ENCODE measurements around the gene CIITA. TPM values are rescaled to one million over a fixed set of nuclear protein-coding genes. Genes with fewer than 3 reads are reported as not detected.

The CIITA gene
- total and polyA plus RNA-seq, 9 of the 15 experiments (the other 6 are each of a cell fraction or from before 2014, with no cell fraction given), result 0.01 to 0.20 (median 0.11) TPM; not detected in 4

- no peak for ATAC-seq
- H3K9me1 ChIP-seq (ENCODE audit: control insufficient read depth, insufficient read depth, low read length), result no peaks in the 10 kb centered on the region
- intact Hi-C loops (cut with micrococcal nuclease), result loop anchor here (5.0 kb wide), 1 partner anchor 422 kb away; no protein-coding TSS in a partner anchor
- peaks cover 21% of the 10 kb centered on the region for H4K20me1 ChIP-seq (replicated peaks; ENCODE audit: control insufficient read depth, insufficient read depth, low read length)
- in situ Hi-C loops (cut with MboI), result loop anchor here (10.0 to 25.0 kb wide), 3 partner anchors 587 to 864 kb away; partner anchors contain the start of gene SNN
- no peak overlapping the region for H2AFZ ChIP-seq (ENCODE audit: low read depth, low read length)
- no peaks in the 10 kb centered on the region for H3K27me3 ChIP-seq (ENCODE audit: control insufficient read depth in 2 of 2, insufficient read depth in 2 of 2, low read length in 2 of 2)
- no peak overlapping the region for H3K4me3 ChIP-seq
- no peaks in the 10 kb centered on the region for H3K36me3 ChIP-seq (ENCODE audit: control insufficient read depth, insufficient read depth, low read length)
- FAIRE-seq, result no peak
- DNase-seq (ENCODE audit: extremely low read depth in 1 of 4, low spot score in 3 of 4), result no peak
- WGBS (ENCODE audit: insufficient coverage, low coverage, missing lambda C conversion rate), result 63% methylated on average over 5 of the region's 5 CpGs
- BruUV-seq (replicated peaks), result no TSS peak
- POLR2A ChIA-PET, result interaction anchor here (0.9 kb wide), 1 partner anchor 304 kb away, joined by 3 read pairs; no protein-coding TSS in a partner anchor
- no peak overlapping the region for H3K9ac ChIP-seq (ENCODE audit: insufficient read depth in 1 of 2, low read depth in 2 of 2, low read length in 2 of 2)
- TF ChIP-seq CEBPB (tag; IDR thresholded peaks at IDR 0.05), result no peak
- TF ChIP-seq ZNF444 (CRISPR knock-in tag; IDR thresholded peaks at IDR 0.05), result no peak
- CTCF ChIA-PET (ENCODE audit: low intra/inter-chr PET ratio), result interaction anchor here (0.5 kb wide), 1 partner anchor 598 kb away, joined by 3 read pairs; no protein-coding TSS in a partner anchor
- no peak overlapping the region for H3K27ac ChIP-seq (ENCODE audit: extremely low read depth, low read depth, low read length)
- no peaks in the 10 kb centered on the region for H3K9me3 ChIP-seq (replicated peaks; ENCODE audit: control insufficient read depth, insufficient read depth, low read depth, low read length)
- peaks cover 51% of the 10 kb centered on the region for H3K79me2 ChIP-seq (ENCODE audit: control insufficient read depth, insufficient read depth, low read length)
- peaks cover 19 to 24% of the 10 kb centered on the region in 2 experiments; a peak in 4 of 5 replicates for H3K4me1 ChIP-seq (replicated peaks in 1 of 2; ENCODE audit: control insufficient read depth in 2 of 2, insufficient read depth in 2 of 2, low read length in 2 of 2)
- no peak overlapping the region for H3K4me2 ChIP-seq (ENCODE audit: insufficient read depth, low read length)
Measured at GRCh38 chr16:10950393-10950792, 73.4 kb downstream of the CIITA start.

DNA sequence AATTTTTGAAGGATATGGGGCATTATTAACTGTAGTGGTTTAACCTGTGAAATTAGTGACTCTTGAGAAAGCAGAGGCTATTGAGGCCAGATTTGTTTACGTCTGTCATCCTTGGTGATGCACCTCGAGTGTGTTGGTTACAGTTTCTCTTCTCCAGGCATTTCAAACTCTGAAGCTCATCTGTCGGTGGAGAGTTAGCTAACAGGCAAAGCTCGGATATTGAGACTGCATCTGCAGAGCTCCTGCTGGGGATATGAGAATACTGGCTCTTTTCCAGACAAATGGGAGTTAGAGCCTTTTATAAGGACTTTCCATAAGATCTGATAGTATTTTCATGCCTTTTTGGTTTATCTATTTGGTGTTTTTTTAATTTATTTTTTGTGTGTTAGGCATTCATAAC, 74.0 kb downstream of the CIITA start:
- ChIA-PET CTCF (ENCODE audit: low intra/inter-chr PET ratio) (no interaction called here), POLR2A (interaction anchor here (0.7 kb wide), 1 partner anchor 421 kb away, joined by 3 read pairs; no protein-coding TSS in a partner anchor)
- intact Hi-C loops (cut with micrococcal nuclease), result loop anchor here (5.0 kb wide), 1 partner anchor 421 kb away; no protein-coding TSS in a partner anchor
- peaks cover 19% of the 10 kb centered on the region for H4K20me1 ChIP-seq (replicated peaks; ENCODE audit: control insufficient read depth, insufficient read depth, low read length)
- H3K4me1 ChIP-seq (replicated peaks in 1 of 2; ENCODE audit: control insufficient read depth in 2 of 2, insufficient read depth in 2 of 2, low read length in 2 of 2), result peaks cover 12 to 17% of the 10 kb centered on the region in 2 experiments; a peak in 3 of 5 replicates
- BruUV-seq (replicated peaks), result no TSS peak
- H3K27ac ChIP-seq (ENCODE audit: extremely low read depth, low read depth, low read length), result no peak overlapping the region
- no peaks in the 10 kb centered on the region for H3K27me3 ChIP-seq (ENCODE audit: control insufficient read depth in 2 of 2, insufficient read depth in 2 of 2, low read length in 2 of 2)
- H3K9me3 ChIP-seq (replicated peaks; ENCODE audit: control insufficient read depth, insufficient read depth, low read depth, low read length), result no peaks in the 10 kb centered on the region
- in situ Hi-C loops (cut with MboI), result loop anchor here (10.0 to 25.0 kb wide), 3 partner anchors 586 to 864 kb away; partner anchors contain the start of gene SNN
- no peak overlapping the region for H3K9ac ChIP-seq (ENCODE audit: insufficient read depth in 1 of 2, low read depth in 2 of 2, low read length in 2 of 2)
- ATAC-seq (no peak), DNase-seq (ENCODE audit: extremely low read depth in 1 of 4, low spot score in 3 of 4) (no peak), FAIRE-seq (no peak)
- H3K79me2 ChIP-seq (ENCODE audit: control insufficient read depth, insufficient read depth, low read length), result peaks cover 49% of the 10 kb centered on the region
- H2AFZ ChIP-seq (ENCODE audit: low read depth, low read length), result no peak overlapping the region
- H3K4me2 ChIP-seq (ENCODE audit: insufficient read depth, low read length), result no peak overlapping the region
- H3K36me3 ChIP-seq (ENCODE audit: control insufficient read depth, insufficient read depth, low read length), result no peaks in the 10 kb centered on the region
- WGBS (ENCODE audit: insufficient coverage, low coverage, missing lambda C conversion rate), result 54% methylated on average over 4 of the region's 4 CpGs
- no peaks in the 10 kb centered on the region for H3K9me1 ChIP-seq (ENCODE audit: control insufficient read depth, insufficient read depth, low read length)
- H3K4me3 ChIP-seq, result no peak overlapping the region
- TF ChIP-seq, protein P1, sequence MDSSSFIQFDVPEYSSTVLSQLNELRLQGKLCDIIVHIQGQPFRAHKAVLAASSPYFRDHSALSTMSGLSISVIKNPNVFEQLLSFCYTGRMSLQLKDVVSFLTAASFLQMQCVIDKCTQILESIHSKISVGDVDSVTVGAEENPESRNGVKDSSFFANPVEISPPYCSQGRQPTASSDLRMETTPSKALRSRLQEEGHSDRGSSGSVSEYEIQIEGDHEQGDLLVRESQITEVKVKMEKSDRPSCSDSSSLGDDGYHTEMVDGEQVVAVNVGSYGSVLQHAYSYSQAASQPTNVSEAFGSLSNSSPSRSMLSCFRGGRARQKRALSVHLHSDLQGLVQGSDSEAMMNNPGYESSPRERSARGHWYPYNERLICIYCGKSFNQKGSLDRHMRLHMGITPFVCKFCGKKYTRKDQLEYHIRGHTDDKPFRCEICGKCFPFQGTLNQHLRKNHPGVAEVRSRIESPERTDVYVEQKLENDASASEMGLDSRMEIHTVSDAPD (CRISPR knock-in tag; IDR thresholded peaks at IDR 0.05), result no peak
- TF ChIP-seq MCM5 (IDR thresholded peaks at IDR 0.05; ENCODE audit: low read depth), result no peak
- no peak for TF ChIP-seq EP400 (IDR thresholded peaks at IDR 0.05)
- TF ChIP-seq, protein P2, sequence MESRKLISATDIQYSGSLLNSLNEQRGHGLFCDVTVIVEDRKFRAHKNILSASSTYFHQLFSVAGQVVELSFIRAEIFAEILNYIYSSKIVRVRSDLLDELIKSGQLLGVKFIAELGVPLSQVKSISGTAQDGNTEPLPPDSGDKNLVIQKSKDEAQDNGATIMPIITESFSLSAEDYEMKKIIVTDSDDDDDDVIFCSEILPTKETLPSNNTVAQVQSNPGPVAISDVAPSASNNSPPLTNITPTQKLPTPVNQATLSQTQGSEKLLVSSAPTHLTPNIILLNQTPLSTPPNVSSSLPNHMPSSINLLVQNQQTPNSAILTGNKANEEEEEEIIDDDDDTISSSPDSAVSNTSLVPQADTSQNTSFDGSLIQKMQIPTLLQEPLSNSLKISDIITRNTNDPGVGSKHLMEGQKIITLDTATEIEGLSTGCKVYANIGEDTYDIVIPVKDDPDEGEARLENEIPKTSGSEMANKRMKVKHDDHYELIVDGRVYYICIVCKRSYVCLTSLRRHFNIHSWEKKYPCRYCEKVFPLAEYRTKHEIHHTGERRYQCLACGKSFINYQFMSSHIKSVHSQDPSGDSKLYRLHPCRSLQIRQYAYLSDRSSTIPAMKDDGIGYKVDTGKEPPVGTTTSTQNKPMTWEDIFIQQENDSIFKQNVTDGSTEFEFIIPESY (CRISPR knock-in tag; IDR thresholded peaks at IDR 0.05), result no peak
- TF ChIP-seq, protein P3, sequence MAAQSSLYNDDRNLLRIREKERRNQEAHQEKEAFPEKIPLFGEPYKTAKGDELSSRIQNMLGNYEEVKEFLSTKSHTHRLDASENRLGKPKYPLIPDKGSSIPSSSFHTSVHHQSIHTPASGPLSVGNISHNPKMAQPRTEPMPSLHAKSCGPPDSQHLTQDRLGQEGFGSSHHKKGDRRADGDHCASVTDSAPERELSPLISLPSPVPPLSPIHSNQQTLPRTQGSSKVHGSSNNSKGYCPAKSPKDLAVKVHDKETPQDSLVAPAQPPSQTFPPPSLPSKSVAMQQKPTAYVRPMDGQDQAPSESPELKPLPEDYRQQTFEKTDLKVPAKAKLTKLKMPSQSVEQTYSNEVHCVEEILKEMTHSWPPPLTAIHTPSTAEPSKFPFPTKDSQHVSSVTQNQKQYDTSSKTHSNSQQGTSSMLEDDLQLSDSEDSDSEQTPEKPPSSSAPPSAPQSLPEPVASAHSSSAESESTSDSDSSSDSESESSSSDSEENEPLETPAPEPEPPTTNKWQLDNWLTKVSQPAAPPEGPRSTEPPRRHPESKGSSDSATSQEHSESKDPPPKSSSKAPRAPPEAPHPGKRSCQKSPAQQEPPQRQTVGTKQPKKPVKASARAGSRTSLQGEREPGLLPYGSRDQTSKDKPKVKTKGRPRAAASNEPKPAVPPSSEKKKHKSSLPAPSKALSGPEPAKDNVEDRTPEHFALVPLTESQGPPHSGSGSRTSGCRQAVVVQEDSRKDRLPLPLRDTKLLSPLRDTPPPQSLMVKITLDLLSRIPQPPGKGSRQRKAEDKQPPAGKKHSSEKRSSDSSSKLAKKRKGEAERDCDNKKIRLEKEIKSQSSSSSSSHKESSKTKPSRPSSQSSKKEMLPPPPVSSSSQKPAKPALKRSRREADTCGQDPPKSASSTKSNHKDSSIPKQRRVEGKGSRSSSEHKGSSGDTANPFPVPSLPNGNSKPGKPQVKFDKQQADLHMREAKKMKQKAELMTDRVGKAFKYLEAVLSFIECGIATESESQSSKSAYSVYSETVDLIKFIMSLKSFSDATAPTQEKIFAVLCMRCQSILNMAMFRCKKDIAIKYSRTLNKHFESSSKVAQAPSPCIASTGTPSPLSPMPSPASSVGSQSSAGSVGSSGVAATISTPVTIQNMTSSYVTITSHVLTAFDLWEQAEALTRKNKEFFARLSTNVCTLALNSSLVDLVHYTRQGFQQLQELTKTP (IDR thresholded peaks at IDR 0.05; ENCODE audit: low read depth in 1 of 2, partially characterized antibody in 2 of 2), result no peak
